ENCODE results near the gene BGLAP.

BGLAP gene

GRCh38 chr1:156241926-156242325 is at the start of gene BGLAP:
Gene BGLAP, plus strand, starts transcription at chr1:156242184. Its CDS starts 48 bp downstream, at chr1:156242232.
- H3K27me3 Mint-ChIP-seq: peaks cover 3% of the 10 kb centered on the region
- no peak within 1 kb of the TSS for H3K27ac Mint-ChIP-seq
- no peak within 1 kb of the TSS for H3K4me3 Mint-ChIP-seq
- H3K36me3 Mint-ChIP-seq: peaks cover 17% of the 10 kb centered on the region
- peaks cover 19% of the 10 kb centered on the region for H3K4me1 Mint-ChIP-seq
- no peak for DNase-seq
- CTCF ChIA-PET: interaction anchor here (0.6 kb wide), 1 partner anchor 100 kb away, joined by 3 read pairs; no protein-coding TSS in a partner anchor
- H3K9me3 Mint-ChIP-seq: no peaks in the 10 kb centered on the region

DNA sequence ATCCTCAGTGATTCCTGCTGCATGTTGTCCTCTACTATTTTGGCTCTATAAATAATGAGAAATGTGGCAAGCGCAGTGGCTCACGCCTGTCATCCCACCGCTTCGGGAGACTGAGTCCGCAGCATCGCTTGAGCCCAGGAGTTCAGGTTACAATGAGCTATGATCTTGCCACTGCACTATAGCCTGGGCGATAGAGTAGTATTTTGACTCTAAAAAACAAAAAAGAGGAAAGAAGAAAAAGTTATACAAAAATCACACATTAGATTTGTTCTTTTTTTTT is 48.8 kb upstream of the BGLAP start:
- Mint-ChIP-seq H3K27ac (peak overlapping the region; percentile 88), H3K27me3 (no peaks in the 10 kb centered on the region), H3K9me3 (peaks cover 3% of the 10 kb centered on the region), H3K4me1 (peaks cover 60% of the 10 kb centered on the region), H3K4me3 (peak overlapping the region; percentile 94), H3K36me3 (peaks cover 18% of the 10 kb centered on the region)
- DNase-seq: no peak
- CTCF ChIA-PET: interaction anchor here (0.7 to 1.5 kb wide), 3 partner anchors 18 to 181 kb away, joined by 3 read pairs; no protein-coding TSS in a partner anchor

DNA sequence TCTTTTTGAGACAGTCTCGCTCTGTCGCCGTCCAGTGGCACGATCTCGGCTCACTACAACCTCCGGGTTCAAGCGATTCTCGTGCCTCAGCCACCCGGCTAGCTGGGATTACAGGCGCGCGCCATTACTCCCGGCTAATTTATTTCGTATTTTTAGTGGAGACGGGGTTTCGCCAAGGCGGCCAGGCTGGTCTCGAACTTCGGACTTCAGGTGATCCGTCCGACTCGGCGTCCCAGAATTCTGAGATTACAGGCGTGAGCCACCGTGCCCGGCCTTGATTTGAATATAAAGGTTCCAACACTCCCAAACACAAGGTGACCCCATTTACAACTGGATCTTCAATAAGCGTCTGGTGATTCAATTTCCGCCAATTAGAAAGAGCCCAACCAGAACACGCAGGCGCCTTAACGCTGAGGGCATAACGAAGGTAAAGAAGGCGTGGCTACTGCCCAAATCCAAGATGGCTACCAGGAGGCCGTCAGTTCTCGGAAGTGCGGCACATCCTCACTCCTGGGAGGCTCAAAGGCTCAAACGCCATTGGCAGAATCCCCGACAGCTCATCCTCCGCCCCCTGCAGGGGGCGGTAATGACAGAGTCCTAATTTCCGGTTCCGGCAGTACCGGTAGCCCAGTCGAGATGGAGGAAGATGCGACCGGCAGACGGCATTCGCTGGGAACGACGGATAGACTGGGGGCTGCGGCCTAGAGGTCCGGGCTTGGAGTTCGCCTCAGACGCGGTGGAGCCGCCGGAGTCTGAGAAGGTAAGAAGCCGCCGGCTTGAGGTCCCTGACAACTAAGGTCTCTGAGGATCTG is 48.3 kb upstream of the BGLAP start, which contains the start of gene SLC25A44:
Gene SLC25A44 (plus strand): TSS at position 617 of the 812 bp plus-strand sequence. CDS start 5,744 bp downstream, outside the sequence.
- DNase-seq: peak; percentile 98
- peak within 1 kb of the TSS; percentile 94 for H3K4me3 Mint-ChIP-seq
- CTCF ChIA-PET: interaction anchor here (0.7 to 1.7 kb wide), 6 partner anchors 15 to 180 kb away, joined by 3 to 5 read pairs (median 3); partner anchors contain the start of gene PMF1
- H3K9me3 Mint-ChIP-seq: peaks cover 3% of the 10 kb centered on the region
- H3K27me3 Mint-ChIP-seq: no peaks in the 10 kb centered on the region
- H3K36me3 Mint-ChIP-seq: peaks cover 19% of the 10 kb centered on the region
- H3K27ac Mint-ChIP-seq: peak within 1 kb of the TSS; percentile 88
- peaks cover 66% of the 10 kb centered on the region for H3K4me1 Mint-ChIP-seq

- H3K27ac Mint-ChIP-seq: peak overlapping the region; percentile 88
- peaks cover 72% of the 10 kb centered on the region for H3K4me1 Mint-ChIP-seq
- no peak for DNase-seq
- no peaks in the 10 kb centered on the region for H3K9me3 Mint-ChIP-seq
- peak overlapping the region; percentile 94 for H3K4me3 Mint-ChIP-seq
- H3K27me3 Mint-ChIP-seq: no peaks in the 10 kb centered on the region
- H3K36me3 Mint-ChIP-seq: peaks cover 25% of the 10 kb centered on the region
- CTCF ChIA-PET: interaction anchor here (1.1 to 1.7 kb wide), 4 partner anchors 17 to 29 kb away, joined by 3 to 5 read pairs (median 4); partner anchors contain the start of gene PMF1
These were observed 47.7 kb upstream of the BGLAP start for GRCh38 chr1:156194300-156194652.

- Mint-ChIP-seq H3K9me3 (no peaks in the 10 kb centered on the region), H3K4me1 (peaks cover 85% of the 10 kb centered on the region), H3K4me3 (peak overlapping the region; percentile 55), H3K36me3 (peaks cover 36% of the 10 kb centered on the region), H3K27ac (peak overlapping the region; percentile 3), H3K27me3 (no peaks in the 10 kb centered on the region)
- DNase-seq: no peak
- CTCF ChIA-PET: interaction anchor here (3.0 kb wide), 1 partner anchor 29 kb away, joined by 21 read pairs; no protein-coding TSS in a partner anchor
These were observed 46.1 kb upstream of the BGLAP start for GRCh38 chr1:156195853-156196252.

- Mint-ChIP-seq H3K4me1 (peaks cover 85% of the 10 kb centered on the region), H3K36me3 (peaks cover 36% of the 10 kb centered on the region)
These were observed 45.5 kb upstream of the BGLAP start for GRCh38 chr1:156196445-156196844.

GRCh38 chr1:156198831-156199349 is 43.1 kb upstream of the BGLAP start:
- DNase-seq: no peak

More at GRCh38 chr1:156196445-156196844, 45.5 kb upstream of the BGLAP start:
- no peak overlapping the region for H3K27ac Mint-ChIP-seq
- CTCF ChIA-PET: interaction anchor here (1.3 to 3.7 kb wide), 4 partner anchors 17 to 49 kb away, joined by 6 to 21 read pairs (median 13); partner anchors contain the start of genes PMF1 and SEMA4A
- DNase-seq: no peak
- no peak overlapping the region for H3K4me3 Mint-ChIP-seq
- no peaks in the 10 kb centered on the region for H3K9me3 Mint-ChIP-seq
- no peaks in the 10 kb centered on the region for H3K27me3 Mint-ChIP-seq

DNA sequence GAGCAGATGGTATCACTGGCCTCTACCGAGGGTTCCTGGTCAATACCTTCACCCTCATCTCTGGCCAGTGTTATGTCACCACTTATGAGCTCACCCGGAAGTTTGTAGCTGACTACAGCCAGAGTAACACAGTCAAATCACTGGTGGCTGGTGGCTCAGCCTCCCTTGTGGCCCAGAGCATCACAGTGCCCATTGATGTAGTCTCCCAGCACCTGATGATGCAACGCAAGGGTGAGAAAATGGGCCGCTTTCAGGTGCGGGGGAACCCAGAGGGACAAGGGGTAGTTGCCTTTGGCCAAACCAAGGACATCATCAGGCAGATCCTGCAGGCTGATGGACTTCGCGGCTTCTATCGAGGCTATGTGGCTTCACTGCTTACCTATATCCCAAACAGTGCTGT is 41.9 kb upstream of the BGLAP start:
- no peak for DNase-seq
- Mint-ChIP-seq H3K27me3 (no peaks in the 10 kb centered on the region), H3K9me3 (no peaks in the 10 kb centered on the region), H3K4me3 (no peak overlapping the region), H3K27ac (no peak overlapping the region), H3K4me1 (peaks cover 54% of the 10 kb centered on the region), H3K36me3 (peaks cover 32% of the 10 kb centered on the region)
- CTCF ChIA-PET: interaction anchor here (1.1 to 2.1 kb wide), 5 partner anchors 13 to 25 kb away, joined by 3 to 9 read pairs (median 6); partner anchors contain the start of gene PMF1

More at GRCh38 chr1:156198831-156199349, 43.1 kb upstream of the BGLAP start:
- H3K27me3 Mint-ChIP-seq: no peaks in the 10 kb centered on the region
- H3K4me1 Mint-ChIP-seq: peaks cover 66% of the 10 kb centered on the region
- H3K36me3 Mint-ChIP-seq: peaks cover 33% of the 10 kb centered on the region
- CTCF ChIA-PET: interaction anchor here (0.8 to 3.7 kb wide), 8 partner anchors 14 to 57 kb away, joined by 3 to 21 read pairs (median 4); partner anchors contain the start of genes PMF1 and SEMA4A
- H3K27ac Mint-ChIP-seq: peak overlapping the region; percentile 80
- no peaks in the 10 kb centered on the region for H3K9me3 Mint-ChIP-seq
- no peak overlapping the region for H3K4me3 Mint-ChIP-seq

DNA sequence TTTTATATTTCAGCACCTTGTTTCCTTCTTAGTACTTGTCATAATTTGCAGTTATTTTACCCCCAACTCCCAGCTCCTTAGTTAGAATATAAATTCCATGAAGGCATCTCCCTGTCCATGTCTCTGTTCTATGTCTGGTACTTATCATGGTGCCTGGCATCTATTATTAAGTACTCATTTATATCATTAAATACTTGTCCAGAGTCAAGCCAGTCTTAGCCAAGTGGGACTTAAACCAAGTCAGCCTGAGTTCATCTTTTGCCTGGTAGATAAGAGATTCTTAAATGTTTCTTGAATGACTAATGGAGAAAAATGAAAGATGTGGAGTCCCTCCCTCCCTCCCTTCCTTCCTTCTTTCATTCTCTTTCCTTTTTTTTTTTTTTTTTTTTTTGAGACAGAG is 38.7 kb upstream of the BGLAP start:
- no peaks in the 10 kb centered on the region for H3K27me3 Mint-ChIP-seq
- no peak overlapping the region for H3K4me3 Mint-ChIP-seq
- H3K4me1 Mint-ChIP-seq: peaks cover 23% of the 10 kb centered on the region
- H3K9me3 Mint-ChIP-seq: no peaks in the 10 kb centered on the region
- no peak overlapping the region for H3K27ac Mint-ChIP-seq
- peaks cover 43% of the 10 kb centered on the region for H3K36me3 Mint-ChIP-seq
- DNase-seq: no peak
- CTCF ChIA-PET: interaction anchor here (3.2 kb wide), 1 partner anchor 23 kb away, joined by 16 read pairs; no protein-coding TSS in a partner anchor

- peaks cover 10% of the 10 kb centered on the region for H3K4me1 Mint-ChIP-seq
- CTCF ChIA-PET: interaction anchor here (3.2 kb wide), 1 partner anchor 21 kb away, joined by 16 read pairs; no protein-coding TSS in a partner anchor
These were observed 37.3 kb upstream of the BGLAP start for GRCh38 chr1:156204686-156205085.

DNA sequence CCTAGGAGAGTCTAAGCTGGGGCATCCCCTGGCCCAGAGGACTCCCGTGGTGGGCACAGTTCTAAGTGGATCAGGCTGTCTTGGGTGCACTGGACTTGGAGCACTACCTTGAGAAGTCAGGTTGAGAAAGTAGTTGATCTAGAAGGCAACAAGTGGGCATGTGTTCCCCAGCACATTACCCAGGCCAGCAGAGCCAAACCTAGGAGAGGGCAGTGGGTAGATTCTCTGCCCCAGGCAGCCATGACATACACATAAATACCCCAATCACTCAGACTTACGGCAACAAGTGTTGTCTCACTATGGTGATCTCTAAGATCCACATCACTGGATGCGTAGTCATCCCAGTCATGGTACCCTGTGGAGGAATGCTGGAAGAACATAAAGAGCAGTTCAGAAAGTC is 30.7 kb upstream of the BGLAP start:
- H3K36me3 Mint-ChIP-seq: peaks cover 51% of the 10 kb centered on the region
- H3K4me3 Mint-ChIP-seq: no peak overlapping the region
- DNase-seq: no peak
- H3K4me1 Mint-ChIP-seq: peaks cover 40% of the 10 kb centered on the region
- CTCF ChIA-PET: interaction anchor here (1.1 to 1.2 kb wide), 2 partner anchors 18 to 22 kb away, joined by 3 to 4 read pairs; partner anchors contain the start of gene SLC25A44
- H3K27me3 Mint-ChIP-seq: no peaks in the 10 kb centered on the region
- H3K27ac Mint-ChIP-seq: peak overlapping the region; percentile 8
- no peaks in the 10 kb centered on the region for H3K9me3 Mint-ChIP-seq

More at GRCh38 chr1:156204686-156205085, 37.3 kb upstream of the BGLAP start:
- H3K9me3 Mint-ChIP-seq: no peaks in the 10 kb centered on the region
- H3K4me3 Mint-ChIP-seq: no peak overlapping the region
- no peaks in the 10 kb centered on the region for H3K27me3 Mint-ChIP-seq
- peaks cover 45% of the 10 kb centered on the region for H3K36me3 Mint-ChIP-seq
- no peak overlapping the region for H3K27ac Mint-ChIP-seq
- no peak for DNase-seq

DNA sequence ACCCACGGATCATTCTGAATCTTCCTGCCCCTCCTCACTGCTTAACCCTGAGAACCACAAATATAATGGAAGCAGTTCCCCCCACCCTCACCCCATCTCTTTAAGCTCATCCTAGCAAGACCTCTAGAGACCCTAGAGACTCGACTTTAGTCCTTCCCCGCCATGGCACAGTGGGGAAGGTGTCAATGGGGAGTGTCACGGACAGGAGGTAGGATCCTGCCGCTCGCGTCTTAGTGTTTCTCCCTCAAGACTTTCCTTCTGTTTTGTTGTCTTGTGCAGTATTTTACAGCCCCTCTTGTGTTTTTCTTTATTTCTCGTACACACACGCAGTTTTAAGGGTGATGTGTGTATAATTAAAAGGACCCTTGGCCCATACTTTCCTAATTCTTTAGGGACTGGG is 29.9 kb upstream of the BGLAP start:
- Mint-ChIP-seq H3K4me3 (peak overlapping the region; percentile 86), H3K27ac (peak overlapping the region; percentile 99), H3K4me1 (peaks cover 45% of the 10 kb centered on the region), H3K9me3 (no peaks in the 10 kb centered on the region), H3K36me3 (peaks cover 48% of the 10 kb centered on the region), H3K27me3 (no peaks in the 10 kb centered on the region)
- CTCF ChIA-PET: interaction anchor here (1.1 to 5.1 kb wide), 4 partner anchors 12 to 19 kb away, joined by 3 to 44 read pairs (median 7); partner anchors contain the start of gene SLC25A44
- no peak for DNase-seq

DNA sequence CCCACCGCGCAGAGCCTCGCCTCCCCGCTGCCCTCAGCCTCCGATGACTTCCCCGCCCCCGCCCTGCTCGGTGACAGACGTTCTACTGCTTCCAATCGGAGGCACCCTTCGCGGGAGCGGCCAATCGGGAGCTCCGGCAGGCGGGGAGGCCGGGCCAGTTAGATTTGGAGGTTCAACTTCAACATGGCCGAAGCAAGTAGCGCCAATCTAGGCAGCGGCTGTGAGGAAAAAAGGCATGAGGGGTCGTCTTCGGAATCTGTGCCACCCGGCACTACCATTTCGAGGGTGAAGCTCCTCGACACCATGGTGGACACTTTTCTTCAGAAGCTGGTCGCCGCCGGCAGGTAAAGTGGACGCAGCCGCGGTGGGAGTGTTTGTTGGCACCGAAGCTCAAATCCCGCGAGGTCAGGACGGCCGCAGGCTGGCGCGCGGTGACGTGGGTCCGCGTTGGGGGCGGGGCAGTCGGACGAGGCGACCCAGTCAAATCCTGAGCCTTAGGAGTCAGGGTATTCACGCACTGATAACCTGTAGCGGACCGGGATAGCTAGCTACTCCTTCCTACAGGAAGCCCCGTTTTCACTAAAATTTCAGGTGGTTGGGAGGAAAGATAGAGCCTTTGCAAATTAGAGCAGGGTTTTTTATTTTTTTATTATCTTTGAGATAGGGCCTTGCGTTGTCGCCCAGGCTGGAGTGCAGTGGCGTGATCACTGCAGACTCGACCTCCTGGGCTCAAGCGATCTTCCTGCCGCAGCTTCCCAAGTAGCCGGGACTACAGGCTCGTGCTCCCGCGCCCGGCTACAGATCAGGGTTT is 28.9 kb upstream of the BGLAP start, which contains the start of gene PMF1:
Gene PMF1 (plus strand): TSS at position 175 of the 811 bp plus-strand sequence. CDS start 9 bp downstream, at position 184.
- Mint-ChIP-seq H3K4me1 (peaks cover 54% of the 10 kb centered on the region), H3K9me3 (no peaks in the 10 kb centered on the region), H3K36me3 (peaks cover 40% of the 10 kb centered on the region), H3K27me3 (no peaks in the 10 kb centered on the region), H3K4me3 (peak within 1 kb of the TSS; percentile 86), H3K27ac (peak within 1 kb of the TSS; percentile 99)
- DNase-seq: peak; percentile 99
- CTCF ChIA-PET: interaction anchor here (1.2 to 5.1 kb wide), 5 partner anchors 11 to 19 kb away, joined by 3 to 44 read pairs (median 6); partner anchors contain the start of gene SLC25A44
